Frontal cortex (tissue), 4 donors: ENCODE data around the gene SFMBT1. TPM values are rescaled to one million over a fixed set of nuclear protein-coding genes. Genes with fewer than 3 reads are reported as not detected.
A peak's percentile ranks its signal among the peaks of the same experiment; 100 is the strongest.

ENCODE experiments used
- DNase-seq, 2 donors: peaks; one replicate each; pipeline ENCODE4 v3.0.0; 2012; ENCODE audit warnings: low spot score in 2 of 2
- FAIRE-seq: peaks from 2 replicates; lab custom pipeline; 2012; peaks lifted over from hg19 to GRCh38; lab: Jason Lieb, UNC
- total RNA-seq: library from RNA; depleted of rRNA; stranded (reverse); fragments of >200 nt; gene quantifications from one replicate; pipeline ENCODE4 v1.2.3, GENCODE V29; 2014
- donor health status: control.
- donor health status: control.
- donor health status: control.

The SFMBT1 gene, protein sequence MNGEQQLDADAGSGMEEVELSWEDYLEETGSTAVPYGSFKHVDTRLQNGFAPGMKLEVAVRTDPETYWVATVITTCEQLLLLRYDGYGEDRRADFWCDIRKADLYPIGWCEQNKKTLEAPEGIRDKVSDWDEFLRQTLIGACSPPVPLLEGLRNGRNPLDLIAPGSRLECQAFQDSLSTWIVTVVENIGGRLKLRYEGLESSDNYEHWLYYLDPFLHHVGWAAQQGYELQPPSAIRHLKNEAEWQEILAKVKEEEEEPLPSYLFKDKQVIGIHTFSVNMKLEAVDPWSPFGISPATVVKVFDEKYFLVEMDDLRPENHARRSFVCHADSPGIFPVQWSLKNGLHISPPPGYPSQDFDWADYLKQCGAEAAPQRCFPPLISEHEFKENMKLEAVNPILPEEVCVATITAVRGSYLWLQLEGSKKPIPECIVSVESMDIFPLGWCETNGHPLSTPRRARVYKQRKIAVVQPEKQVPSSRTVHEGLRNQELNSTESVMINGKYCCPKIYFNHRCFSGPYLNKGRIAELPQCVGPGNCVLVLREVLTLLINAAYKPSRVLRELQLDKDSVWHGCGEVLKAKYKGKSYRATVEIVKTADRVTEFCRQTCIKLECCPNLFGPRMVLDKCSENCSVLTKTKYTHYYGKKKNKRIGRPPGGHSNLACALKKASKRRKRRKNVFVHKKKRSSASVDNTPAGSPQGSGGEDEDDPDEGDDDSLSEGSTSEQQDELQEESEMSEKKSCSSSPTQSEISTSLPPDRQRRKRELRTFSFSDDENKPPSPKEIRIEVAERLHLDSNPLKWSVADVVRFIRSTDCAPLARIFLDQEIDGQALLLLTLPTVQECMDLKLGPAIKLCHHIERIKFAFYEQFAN
- total RNA-seq: 22.8 TPM

DNA sequence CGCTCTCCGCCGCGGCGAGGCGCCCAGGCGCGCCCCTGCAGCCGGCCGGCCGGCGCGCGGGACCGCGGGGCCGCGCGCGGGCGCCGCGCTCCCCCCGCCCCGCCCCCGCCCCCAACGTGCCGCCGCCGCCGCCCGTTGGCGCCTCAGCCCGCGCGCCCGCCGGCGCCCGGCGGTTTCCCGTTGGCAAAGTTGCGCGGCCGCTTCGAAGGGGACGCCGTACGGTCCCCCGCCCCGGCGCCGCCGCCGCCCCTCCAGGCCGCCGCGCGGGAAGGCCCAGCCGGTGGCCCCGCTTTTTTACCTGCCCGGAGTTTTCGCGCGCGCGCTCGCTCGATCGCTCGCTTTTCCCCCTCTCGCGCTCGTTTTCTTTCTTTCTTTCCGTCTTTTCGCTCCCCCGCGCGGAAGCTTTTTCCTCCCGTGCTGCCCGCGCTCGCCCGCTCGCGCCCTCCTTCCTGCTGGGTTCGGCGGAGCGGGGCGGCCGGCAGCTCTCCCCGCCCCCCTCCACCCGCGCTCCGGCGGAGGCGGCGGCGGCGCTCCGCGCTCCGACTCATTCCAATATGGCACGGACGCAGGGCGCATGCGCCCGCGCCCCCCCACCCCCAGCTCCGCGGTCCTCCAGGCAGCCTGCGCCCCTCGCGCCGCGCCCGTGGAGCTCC, at the start of gene SFMBT1:
TSS of gene SFMBT1 (minus strand) at position 556 of the 653 bp plus-strand sequence. CDS start 76,945 bp downstream, outside the sequence.
- FAIRE-seq (no peak), DNase-seq (peak; percentile 88 to 92)

DNA sequence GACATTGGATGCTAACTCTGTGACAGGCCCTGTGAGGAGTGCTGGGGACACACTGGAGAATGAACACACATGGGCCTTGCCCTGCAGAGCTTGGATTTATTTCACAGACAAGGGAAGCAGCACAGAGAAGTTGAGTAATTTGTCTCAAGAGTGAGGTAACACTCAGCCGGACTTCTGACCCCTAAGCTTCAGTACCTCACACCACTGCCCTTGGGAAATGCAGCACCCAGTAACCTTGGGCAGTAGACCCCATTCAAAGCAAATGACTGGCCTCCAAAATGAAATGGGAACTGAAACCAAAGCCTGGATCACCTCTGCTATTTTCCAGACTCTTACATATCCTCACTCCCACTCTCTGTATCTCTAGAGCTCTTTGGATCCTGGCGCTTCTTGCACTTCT, 47.1 kb upstream of the SFMBT1 start:
- no peak for FAIRE-seq
- DNase-seq: no peak

DNA sequence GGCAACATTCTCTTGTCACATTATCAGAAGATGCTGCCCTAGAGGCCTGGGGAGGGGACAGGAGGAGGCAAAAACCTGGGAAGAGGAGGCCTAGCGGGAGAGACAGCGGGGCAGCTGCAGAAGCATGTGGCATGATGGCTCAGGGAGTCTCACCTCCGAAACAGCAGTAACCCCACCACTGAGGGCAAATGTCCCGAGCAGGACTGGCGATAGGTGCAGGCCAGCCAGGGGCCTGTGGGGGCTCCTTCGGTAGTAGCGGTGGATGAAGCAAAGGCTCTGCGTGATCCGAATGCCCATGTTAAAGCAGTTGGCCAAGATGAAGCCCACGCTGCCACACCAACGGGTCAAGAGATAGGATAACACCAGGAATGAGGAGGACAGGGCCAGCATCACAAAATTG, 46.3 kb upstream of the SFMBT1 start:
- FAIRE-seq: no peak
- DNase-seq: no peak

DNA sequence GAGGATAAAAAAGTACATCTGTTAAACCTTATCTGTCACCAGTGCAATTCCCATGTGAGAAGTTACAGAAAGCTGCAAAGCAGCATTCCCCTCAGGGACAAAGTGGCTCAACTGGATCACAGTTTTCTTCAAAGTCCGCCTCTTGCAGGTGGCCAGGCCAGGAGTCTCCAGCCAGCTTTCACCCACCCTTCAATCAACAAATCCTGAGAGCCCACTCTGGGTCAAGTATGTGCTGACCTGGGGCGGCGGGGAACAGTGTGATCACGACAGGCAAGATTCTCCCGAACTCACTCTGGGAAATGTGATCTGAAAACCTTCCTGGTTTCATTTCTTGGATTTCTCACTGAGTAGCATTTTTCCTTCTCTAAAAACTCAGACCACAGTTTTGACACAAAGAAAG, 45.1 kb upstream of the SFMBT1 start:
- FAIRE-seq (no peak), DNase-seq (no peak)

DNA sequence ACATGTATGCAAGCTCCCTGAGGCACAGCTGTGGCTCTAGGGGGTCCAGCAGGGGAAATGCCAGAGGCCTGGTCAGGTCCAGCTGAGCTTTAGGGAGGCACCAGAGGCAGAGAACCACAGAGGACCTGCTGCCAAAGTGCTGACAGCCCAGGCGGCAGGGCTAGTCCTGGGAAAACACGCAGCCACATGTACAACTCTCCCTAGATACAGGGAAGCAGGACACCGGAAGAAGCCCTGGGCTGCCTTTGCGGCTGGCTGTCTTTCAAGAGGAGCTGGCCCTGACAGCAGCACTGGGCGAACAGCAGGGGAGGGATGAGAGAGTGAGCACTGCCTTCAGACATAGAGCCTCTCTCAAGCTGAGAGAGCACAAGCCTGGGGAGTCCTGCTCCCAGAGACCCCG, 43.6 kb upstream of the SFMBT1 start:
- FAIRE-seq (no peak), DNase-seq (no peak)

DNA sequence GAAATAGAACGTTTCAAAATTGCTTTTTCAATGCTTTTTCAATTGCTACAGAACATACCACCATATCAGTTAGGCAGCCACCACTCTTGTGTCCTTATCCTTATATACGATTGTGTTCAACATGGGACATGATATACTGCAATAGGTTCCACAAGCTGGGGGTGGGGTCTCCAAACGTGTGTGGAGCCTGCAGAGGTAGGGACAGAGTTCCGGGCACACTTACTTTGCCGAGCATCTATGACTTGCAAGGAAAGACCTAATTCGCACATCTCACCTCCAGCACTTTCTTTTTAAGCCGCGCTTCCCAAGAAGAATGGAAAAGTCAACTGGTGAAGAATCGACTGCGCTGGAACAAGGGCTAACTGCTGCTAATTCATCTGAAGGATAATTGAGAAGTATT, 39.6 kb upstream of the SFMBT1 start:
- FAIRE-seq: no peak
- DNase-seq: no peak

DNA sequence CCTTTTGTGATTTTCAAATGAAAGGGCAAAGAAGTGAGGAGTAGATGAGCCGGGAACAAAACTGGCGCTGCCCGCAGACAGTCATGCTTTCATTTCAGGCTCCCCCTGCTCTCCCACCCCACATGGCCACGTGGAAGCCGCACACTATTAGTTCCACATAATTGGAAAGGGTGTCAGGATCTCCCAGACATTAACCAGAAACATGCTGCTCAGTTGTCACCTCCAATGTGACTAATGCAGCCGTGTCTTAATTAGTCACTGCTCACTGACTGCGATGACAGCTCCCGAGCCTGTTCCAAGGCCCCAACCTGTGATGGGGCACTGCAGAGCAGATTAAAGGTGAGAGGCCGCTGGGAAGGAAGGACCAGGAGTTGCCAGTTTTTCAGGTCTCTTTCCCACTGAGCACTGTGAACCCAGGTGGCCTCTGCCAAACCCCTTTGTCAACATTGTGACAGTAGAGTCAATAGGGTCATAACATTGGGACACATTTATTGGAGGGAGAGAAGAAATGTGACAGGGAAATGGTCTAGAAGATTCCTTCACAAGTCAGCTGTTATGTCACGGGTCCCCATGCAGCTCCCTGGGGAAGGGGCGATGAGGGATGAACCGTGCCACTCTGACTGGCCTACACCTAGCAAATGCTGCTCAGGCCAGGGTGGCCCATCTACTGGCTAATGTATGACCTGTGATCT, 38.6 kb upstream of the SFMBT1 start:
- FAIRE-seq (no peak), DNase-seq (peak in 1 of 2 donors; percentile 25)

DNA sequence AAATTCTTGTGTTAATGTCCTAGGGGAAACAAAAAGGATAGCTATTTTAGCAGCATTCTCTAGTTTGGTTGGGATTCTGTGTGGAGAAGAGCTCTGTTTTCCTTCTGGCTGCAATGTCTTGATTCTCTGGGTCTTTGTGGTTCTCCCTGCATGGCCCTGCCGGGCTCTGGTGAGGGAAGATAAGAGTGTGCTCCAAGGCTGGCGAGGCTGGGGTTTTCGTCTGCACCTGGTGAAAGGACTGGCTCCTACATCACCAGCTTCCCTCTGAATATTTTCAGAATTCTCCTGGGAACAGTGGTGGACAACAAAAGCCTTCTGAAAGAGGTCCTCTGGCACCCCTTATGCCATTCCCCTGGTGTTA, 38.1 kb upstream of the SFMBT1 start:
- no peak for DNase-seq

DNA sequence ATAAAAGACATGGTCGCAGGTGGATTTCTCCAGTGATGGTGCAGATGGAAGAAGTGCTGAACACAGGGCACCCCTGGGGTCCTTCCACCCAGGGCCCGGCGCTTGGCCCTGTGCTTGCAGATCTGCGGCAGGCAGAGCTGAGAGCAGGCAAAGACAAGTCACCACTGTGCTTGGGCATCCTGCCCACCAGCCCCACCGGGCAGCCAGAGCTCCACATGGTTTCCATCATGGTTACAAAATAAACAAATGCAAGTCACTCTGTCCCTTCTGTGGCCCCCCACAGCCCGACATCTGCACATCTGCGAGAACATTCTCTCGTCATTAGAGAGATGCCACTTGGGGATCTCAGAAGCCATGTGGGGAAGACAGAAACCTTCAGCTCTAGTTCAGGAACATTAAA, 37.6 kb upstream of the SFMBT1 start:
- DNase-seq (no peak), FAIRE-seq (no peak)

More for the DNA sequence above, 38.1 kb upstream of the SFMBT1 start:
- no peak for FAIRE-seq

DNA sequence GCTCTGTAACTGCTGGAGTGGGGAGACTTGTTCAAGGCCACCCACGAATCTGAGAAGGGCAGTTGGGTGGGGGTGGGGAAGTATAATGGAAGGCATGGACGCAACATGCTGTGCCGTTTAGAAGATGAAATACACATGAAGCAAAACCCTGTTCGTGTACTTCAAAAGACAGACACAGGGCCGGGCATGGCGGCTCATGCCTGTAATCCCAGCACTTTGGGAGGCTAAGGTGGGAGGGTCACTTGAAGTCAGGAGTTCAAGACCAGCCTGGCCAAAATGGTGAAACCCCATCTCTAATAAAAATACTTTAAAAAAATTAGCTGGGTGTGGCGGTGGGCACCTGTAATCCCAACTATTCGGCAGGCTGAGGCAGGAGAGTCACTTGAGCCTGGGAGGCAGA, 36.9 kb upstream of the SFMBT1 start:
- DNase-seq: no peak
- no peak for FAIRE-seq

DNA sequence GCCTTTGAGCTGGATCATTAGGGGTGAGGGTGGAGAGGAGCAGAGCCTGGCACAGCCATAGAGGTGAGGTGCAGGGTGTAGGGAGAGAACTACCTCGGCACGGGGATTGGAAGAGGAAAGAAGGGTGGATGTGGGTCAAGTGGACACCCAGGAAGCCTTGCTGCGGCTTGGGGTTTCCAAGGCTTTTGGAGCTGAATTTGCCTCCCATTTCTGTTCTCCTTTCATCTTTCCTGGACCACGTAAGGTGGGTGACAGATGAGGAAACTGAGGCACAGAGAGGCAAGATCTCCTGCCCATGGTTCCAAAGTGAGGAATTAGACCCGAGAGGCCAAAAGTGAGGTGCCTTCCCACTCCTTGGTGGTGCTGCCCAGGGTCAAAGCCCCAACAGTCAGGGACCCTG, 35.4 kb upstream of the SFMBT1 start:
- DNase-seq (no peak), FAIRE-seq (no peak)

DNA sequence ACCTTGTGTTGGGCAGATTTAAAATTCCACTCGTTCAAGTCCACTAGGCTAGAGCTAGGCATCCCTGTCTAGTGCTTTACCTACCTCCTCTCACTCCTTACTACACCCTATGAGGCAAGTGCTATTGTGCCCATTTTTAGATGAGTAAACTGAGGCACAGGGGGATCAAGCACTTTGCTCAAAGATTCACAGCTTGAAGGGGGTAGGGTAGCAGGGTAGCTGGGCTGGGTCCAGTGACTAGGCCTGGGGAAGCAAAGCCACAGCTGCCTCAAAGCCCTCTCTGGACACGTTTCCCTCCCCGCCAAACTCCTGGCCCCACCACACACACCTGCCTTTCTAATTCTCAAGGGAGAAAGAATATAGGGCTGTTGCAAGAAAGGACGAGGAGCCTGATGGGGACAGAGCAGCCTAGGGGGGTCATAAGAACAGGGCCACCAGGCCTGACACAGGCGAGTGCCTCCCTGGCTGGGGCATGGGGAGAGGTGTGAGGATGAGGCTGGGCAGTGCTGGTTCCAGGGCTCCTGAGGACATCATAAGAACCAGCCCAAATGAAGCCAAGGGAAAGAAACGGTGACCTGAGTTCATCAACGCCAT, 34.8 kb upstream of the SFMBT1 start:
- FAIRE-seq: no peak
- no peak for DNase-seq

DNA sequence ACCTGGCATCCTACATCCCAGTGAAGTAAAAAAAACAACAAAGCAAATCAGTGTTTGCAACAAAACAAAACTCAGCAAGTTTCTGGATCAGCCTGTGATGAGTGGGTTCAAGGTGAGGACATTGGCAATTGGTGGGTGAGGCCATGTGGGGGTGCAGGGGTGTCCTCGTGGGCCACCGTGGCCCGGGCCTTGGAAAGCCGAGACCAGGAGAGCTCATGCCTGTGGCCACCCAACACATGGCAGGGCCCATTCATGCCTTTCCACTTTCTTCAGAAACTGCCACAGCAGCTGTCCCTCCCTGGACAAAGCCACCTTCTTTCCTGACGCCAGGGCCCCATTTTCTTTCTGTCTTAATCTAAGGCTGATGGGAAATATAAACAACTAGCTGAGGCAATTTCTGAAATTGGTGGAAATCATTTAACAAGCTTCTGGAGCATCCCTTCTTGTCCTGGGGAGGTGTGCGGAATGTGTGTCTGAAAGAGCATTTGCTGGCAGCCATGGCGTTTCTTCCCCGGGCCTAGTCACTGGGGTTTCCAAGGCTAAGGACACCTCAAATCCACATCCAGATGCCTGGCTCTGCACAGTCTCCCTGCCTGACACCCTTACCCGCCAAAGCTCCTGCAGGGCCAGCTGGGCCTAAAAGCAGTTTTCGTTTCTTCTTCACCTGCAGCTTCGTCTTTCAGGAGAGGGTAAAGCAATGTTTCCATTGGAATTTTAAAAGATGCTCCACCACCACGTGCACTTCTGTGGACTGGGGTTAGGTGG, 34.1 kb upstream of the SFMBT1 start:
- DNase-seq (no peak), FAIRE-seq (no peak)

DNA sequence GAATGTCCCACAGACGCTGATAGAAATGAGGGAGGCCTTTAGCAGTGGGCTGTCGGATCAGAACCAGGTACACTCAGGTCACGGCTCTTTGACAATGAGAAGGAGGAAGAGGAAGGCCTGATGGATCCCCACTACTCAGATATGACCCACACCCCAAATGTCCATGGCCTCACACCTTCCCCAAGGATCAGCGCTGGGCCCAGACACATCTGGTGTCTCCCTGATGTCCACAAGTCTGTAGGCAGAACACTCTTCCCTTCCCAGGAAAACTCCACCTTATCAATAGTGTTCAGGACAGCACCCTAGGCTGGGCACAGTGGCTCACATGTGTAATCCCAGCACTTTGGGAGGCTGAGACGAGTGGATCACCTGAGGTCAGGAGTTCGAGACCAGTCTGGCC, 33.3 kb upstream of the SFMBT1 start:
- DNase-seq: no peak
- no peak for FAIRE-seq

DNA sequence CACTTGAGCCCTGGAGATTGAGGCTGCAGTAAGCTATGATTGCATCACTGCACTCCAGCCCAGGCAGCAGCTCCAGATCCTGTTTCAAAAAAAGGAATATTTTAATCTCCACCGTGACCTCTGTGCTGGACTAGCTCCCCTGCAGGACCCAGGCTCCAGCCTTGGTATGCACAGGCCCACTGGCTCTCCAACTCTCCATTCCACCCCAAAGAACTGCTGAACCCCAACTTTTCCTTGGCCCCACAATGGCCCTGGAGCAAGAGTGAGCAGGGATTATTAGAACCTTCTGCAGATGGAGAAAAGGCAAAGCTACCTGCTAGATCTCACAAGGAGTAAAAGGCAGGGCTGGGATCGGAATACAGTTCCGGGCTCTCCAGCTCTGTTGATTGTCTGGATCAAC, 32.8 kb upstream of the SFMBT1 start:
- no peak for DNase-seq
- FAIRE-seq: no peak

DNA sequence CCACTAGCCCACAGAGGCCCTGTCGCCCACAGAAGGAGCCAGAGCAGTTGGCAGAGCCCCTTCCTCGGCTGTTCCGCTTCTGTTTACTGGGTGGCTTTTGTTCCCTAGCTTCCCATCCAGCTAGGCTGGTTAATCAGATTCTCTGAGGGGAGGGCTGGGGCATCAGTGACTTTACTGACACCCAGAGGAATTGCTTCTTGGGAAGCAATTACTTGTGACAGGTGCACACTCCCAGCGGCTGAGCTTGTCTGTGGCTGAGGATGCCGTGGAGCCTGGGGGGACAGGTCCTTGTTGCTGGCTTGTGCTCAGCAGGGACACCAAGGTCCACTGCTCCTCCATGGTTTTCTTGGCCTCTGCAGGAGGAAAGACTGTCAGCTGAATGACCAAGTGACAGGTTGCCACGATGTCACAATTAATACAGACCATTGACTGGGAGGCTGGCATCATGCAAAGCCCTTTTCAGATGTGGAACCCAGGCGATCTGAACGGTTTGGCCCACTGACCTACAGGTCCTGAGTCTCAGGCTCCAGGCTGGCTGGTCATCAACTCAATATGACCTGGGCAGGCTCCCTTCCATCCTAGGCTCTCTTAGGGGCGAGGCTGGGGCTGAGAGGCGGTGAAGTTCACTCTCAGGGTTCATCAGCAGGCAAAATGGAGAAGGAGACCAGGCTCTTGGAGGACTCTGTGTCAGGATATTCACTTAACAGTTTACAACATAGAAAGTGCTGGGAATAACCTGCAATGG, 31.8 kb upstream of the SFMBT1 start:
- DNase-seq: no peak

DNA sequence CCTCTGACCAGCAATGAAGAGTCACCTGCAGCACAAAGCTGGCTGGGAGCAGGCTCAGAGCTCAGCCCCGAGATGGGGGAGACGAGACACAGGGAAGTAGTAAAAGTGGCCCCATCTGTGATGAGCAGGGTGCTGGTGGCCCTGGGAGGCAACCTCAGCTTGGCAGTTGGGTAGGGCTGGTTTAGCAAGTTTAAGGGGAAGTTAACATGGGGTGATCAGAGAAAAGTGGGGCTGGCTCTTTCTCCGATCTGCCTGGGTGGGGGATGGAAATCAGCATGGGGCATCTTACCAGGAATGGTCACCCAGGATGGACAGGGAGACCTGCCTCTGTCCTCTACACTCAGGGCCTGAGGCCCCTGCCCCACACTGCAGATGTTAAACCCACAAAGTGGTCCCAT, 29.9 kb upstream of the SFMBT1 start:
- DNase-seq: no peak
- FAIRE-seq: no peak

More for the DNA sequence above, 31.8 kb upstream of the SFMBT1 start:
- no peak for FAIRE-seq
